IPS-20b (cell line): ENCODE results near the gene FAS.

Experiments used
- H3K27ac ChIP-seq: one replicate; pipeline ENCODE4 v1.5.1; 2013; ENCODE audit warnings: low read length
- H3K27me3 ChIP-seq: 2 replicates; pipeline ENCODE4 v1.6.1; 2013; ENCODE audit warnings: mild to moderate bottlenecking, low read length, inconsistent platforms; ENCODE audit not compliant: insufficient read depth
- H3K36me3 ChIP-seq: 2 replicates; pipeline ENCODE4 v1.6.1; 2013; ENCODE audit warnings: low read depth, mild to moderate bottlenecking, inconsistent platforms, low read length, moderate library complexity; ENCODE audit not compliant: insufficient read depth
- H3K4me1 ChIP-seq: 2 replicates; pipeline ENCODE4 v1.6.1; 2013; ENCODE audit warnings: mild to moderate bottlenecking, control low read depth, inconsistent platforms, low read length, moderate library complexity; ENCODE audit not compliant: insufficient read depth
- H3K4me3 ChIP-seq: 2 replicates; pipeline ENCODE4 v1.5.1; 2013; ENCODE audit warnings: mild to moderate bottlenecking, low read length, inconsistent platforms
- H3K9ac ChIP-seq: 2 replicates; pipeline ENCODE4 v1.6.1; 2013; ENCODE audit warnings: low read depth, mild to moderate bottlenecking, inconsistent platforms, low read length, moderate library complexity
- H3K9me3 ChIP-seq: 2 replicates; pipeline ENCODE4 v1.6.1; 2013; ENCODE audit warnings: mild to moderate bottlenecking, low read depth, low read length, inconsistent platforms; ENCODE audit not compliant: insufficient read depth

The FAS gene

GRCh38 chr10:89055159-89055558 is 64.6 kb downstream of the FAS start:
- Histone ChIP-seq H3K27me3 (no peaks in the 10 kb centered on the region), H3K36me3 (no peaks in the 10 kb centered on the region), H3K9me3 (no peaks in the 10 kb centered on the region), H3K27ac (no peak overlapping the region), H3K9ac (no peak overlapping the region), H3K4me1 (no peaks in the 10 kb centered on the region), H3K4me3 (no peak overlapping the region)

- H3K9me3 ChIP-seq, result no peaks in the 10 kb centered on the region
- peaks cover 4% of the 10 kb centered on the region; the same call in 1 of the 2 replicates for H3K4me1 ChIP-seq
- H3K27me3 ChIP-seq, result no peaks in the 10 kb centered on the region
- no peak overlapping the region for H3K4me3 ChIP-seq
- H3K9ac ChIP-seq, result no peak overlapping the region
- no peak overlapping the region for H3K27ac ChIP-seq
- H3K36me3 ChIP-seq, result no peaks in the 10 kb centered on the region
Observed at GRCh38 chr10:89062861-89063260, 72.3 kb downstream of the FAS start.

GRCh38 chr10:89063465-89063864 is 72.9 kb downstream of the FAS start:
- no peak overlapping the region for H3K4me3 ChIP-seq
- H3K9me3 ChIP-seq, result no peaks in the 10 kb centered on the region
- H3K27ac ChIP-seq, result no peak overlapping the region
- H3K4me1 ChIP-seq, result peaks cover 4% of the 10 kb centered on the region; the same call in 1 of the 2 replicates
- H3K27me3 ChIP-seq, result no peaks in the 10 kb centered on the region
- no peaks in the 10 kb centered on the region for H3K36me3 ChIP-seq
- no peak overlapping the region for H3K9ac ChIP-seq

GRCh38 chr10:89064748-89065147 is 74.2 kb downstream of the FAS start:
- Histone ChIP-seq H3K36me3 (no peaks in the 10 kb centered on the region), H3K9ac (no peak overlapping the region), H3K4me1 (peaks cover 4% of the 10 kb centered on the region; the same call in 1 of the 2 replicates), H3K27ac (no peak overlapping the region), H3K27me3 (no peaks in the 10 kb centered on the region), H3K4me3 (no peak overlapping the region), H3K9me3 (no peaks in the 10 kb centered on the region)
